HG03064 (cell line): ENCODE measurements around the gene MCF2L2.

Experiments
- ATAC-seq: cut with Tn5 transposase; IDR thresholded peaks from one replicate; pipeline ENCODE4 v1.9.1; 2021; ENCODE audit warnings: low read depth; ENCODE audit not compliant: unreplicated experiment

Gene MCF2L2

GRCh38 chr3:183329543-183329942 is 98.9 kb downstream of the MCF2L2 start:
- no peak for ATAC-seq

- ATAC-seq = no peak
Measured at GRCh38 chr3:183328823-183329222, 99.6 kb downstream of the MCF2L2 start.

DNA sequence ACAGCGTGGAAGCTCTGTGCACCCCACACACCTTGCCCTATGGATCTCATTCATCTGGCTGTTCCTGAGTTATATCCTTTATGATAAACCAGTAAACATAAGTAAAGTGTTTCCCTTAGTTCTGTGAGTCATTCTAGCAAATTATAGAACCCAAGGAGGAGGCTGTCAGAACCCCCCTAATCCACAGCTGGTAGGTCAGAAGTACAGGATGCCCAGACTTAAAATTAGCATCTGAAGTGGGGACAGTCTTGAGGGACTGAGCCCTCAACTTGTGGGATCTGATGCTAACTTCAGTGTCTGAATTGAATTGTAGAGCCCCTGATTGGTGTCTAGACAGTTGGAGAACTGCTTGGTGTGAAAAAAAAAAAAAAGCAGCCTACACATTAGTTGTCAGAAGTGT is 100.3 kb downstream of the MCF2L2 start:
- no peak for ATAC-seq

DNA sequence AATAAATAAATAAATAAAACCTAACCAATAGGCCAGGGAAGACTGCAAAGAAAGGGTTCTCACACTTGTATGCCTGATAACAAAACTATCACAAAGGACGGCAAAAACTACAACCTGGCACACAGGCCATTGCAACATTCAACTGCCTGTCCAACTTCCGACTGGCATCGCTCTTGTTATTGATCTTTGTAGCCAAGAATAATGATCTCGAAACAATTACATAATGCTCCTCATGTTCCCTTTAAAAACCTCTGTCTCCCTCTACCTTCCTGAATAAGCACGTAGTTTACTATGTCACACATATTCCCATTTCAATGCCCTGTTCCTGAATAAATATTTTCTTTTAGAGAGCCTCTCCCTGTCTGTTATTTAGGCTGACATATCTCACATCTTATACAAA is 101.1 kb downstream of the MCF2L2 start:
- ATAC-seq = no peak

DNA sequence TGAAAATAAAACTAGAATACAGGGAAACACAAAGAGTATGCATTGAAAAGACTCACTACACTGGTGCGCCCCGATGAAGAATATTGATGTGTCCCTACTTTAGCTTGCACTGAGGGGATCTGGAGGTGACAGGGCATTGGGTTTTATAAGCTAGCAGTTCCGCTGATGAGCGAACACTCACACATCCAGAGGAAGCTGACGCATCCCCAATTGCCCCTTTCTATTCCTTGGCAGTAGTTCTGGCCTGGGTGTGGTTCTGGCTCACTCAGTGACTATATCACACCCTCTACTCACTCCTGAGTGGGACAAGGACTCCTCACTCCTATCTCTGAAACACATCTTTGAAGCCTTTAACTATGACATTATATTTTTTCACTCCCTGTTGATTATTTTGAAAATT is 104.3 kb downstream of the MCF2L2 start:
- ATAC-seq = no peak

- no peak for ATAC-seq
Measured at GRCh38 chr3:183319371-183319770, 109.0 kb downstream of the MCF2L2 start.

- ATAC-seq = no peak
Measured at GRCh38 chr3:183318877-183319276, 109.5 kb downstream of the MCF2L2 start.

DNA sequence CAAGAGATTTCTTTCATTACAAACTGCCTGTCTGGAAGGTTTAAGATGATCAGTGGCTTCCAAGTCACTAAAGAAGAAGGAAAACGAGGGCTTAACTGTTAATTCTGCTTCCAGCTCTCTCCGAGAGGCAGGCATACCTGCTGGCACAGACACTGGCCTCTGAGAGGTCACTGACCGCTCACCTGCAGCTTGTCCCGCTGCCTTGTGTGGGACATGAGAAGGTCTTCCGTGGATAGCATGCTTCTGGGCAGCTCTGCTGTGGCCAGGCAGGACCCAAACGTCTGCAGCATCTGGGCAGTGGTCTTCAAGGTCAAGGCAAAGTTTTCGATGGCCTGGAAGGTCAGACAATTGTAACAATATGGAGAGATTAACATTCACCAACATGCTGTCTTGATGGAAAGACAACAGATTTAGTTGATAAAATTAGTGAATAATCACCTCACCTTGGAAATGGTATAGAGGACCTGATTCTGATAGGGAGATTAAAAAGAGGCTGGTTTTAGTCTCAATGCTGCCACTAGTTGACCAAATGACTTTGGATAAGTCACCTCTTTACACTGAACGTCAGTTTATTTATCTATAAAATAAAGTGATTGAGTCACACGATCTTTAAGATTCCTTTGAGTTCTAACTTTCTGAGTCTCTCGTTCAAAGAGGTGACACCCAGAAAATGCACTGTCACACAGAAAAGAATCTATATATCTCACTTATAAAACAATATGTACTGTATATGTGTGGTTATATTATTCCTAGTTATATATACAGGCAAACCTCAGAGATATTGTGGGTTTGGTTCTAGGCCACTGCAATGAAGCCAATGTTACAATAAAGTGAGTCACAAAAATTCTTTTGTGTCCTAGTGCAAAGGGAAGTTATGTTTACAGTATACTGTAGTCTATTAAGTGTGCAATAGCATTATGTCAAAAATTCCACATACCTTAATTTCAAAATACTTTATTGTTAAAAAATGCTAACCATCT is 110.2 kb downstream of the MCF2L2 start:
- ATAC-seq = no peak

DNA sequence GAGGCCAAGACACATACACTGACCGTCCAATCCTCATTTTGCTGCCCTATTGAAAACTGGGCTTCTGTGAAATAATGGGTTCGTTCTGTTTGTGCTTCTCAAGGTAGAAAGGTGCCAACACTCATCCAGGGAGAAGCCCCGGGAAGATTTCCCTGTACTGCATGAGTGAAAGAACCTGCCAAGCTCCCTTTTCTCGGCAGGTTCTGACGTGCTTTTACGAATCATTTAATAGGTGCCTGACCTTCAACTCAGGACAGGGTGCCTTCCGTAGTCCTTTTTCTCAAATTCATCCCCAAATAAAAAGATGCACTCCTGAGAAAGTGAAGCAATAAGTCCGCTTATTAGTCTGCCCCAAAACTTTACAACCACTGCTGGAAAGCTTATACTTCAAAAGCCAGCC is 111.1 kb downstream of the MCF2L2 start:
- no peak for ATAC-seq

DNA sequence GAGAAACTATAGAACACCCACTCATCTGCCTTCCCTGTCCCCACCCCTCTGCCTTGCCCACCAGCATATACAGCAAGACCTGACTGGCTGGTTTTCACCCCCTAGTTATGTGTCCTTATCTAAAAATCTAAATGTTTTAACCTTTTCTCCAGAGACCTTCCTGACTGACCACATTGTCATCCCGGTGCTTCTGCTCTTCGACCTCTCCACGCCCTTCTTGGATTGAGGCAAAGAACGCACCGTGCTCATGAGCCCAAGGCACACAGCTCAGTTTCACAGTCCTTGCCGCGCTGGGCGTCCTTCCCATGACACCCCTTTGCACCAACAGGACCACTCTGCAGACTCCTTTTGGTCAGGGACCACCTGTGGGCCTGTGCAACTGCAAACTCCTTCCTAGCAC is 112.7 kb downstream of the MCF2L2 start:
- ATAC-seq = no peak

GRCh38 chr3:183313764-183314163 is 114.7 kb downstream of the MCF2L2 start:
- ATAC-seq = no peak

GRCh38 chr3:183313351-183313750 is 115.1 kb downstream of the MCF2L2 start:
- ATAC-seq = no peak

DNA sequence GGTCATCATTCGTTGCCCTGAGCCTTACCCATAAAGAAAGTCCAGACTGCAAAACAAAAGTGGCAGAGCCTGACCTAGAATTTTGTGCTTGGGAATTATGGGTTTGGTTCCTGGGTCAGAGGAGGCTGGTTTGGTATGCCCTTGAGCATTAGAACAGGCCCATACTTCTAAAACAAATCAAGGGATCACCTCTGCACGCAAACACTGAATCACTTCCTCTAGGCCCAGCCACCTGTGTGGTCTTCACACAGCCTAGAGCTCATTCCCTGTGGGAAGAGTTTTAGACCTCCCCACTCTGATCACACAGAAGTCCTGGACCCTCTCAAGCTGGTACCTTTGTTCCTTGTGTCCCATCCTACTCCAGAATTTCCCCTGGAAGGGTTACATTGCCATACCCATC is 116.0 kb downstream of the MCF2L2 start:
- ATAC-seq = no peak

GRCh38 chr3:183310936-183311335 is 117.5 kb downstream of the MCF2L2 start:
- ATAC-seq = no peak

DNA sequence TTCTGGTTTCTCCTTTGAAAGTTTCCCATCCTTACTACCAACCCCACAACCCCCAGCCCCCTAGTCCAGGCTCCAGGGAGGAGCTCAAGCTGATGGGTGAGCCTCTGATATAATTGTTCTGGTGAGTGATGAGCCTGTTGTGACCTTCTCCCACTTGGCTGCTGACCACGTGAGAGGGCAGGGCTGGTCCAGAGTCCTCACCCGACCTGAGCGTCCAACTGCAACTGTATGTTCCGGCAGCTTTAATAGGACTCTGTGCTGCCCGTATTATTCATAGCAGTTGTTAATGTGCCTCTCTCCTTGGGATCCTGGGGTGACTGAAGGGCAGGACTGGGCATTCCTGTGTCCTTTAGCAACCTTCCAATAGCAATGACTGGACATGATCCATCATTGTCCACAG is 119.1 kb downstream of the MCF2L2 start:
- ATAC-seq = no peak

DNA sequence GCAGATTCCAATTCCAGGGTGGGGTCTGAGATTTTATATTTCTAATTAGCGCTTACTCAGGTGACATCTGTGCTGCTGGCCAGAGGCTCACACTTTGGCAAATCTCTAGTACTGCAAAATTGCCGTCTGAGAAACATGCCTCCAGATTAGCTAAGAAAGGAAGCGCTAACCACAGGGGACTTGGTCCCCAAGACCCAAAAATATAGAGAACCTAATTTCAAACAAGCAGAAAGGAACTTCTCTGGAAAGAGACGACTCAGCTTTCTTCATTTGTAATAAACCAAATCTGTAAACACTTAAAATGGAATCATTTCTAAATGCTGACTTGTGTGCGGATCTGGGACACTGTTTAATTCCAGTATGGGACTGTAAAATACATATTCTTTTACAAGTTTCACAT is 119.7 kb downstream of the MCF2L2 start:
- no peak for ATAC-seq

- no peak for ATAC-seq
Measured at GRCh38 chr3:183307749-183308148, 120.7 kb downstream of the MCF2L2 start.

GRCh38 chr3:183306798-183307671 is 121.4 kb downstream of the MCF2L2 start:
- peak; percentile 65 for ATAC-seq

DNA sequence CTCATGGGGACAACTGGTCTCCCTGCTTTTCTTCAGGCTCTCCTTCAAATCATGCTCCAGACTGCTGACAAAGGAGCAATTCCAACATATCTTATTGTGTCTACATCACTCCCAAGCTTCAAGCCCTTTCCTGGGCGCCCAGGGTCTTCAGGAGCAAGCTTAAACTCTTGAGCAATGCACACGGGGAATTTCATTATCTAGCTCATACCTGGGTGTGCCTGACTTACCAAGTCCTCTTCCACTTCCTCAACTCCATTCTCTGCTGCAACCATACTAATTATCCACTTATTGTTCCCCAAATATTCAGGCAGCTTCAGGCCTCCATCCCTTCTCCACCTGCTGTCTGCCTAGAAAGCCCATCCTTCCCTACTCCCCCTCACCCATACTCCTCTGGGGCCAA is 124.7 kb downstream of the MCF2L2 start:
- ATAC-seq = no peak

DNA sequence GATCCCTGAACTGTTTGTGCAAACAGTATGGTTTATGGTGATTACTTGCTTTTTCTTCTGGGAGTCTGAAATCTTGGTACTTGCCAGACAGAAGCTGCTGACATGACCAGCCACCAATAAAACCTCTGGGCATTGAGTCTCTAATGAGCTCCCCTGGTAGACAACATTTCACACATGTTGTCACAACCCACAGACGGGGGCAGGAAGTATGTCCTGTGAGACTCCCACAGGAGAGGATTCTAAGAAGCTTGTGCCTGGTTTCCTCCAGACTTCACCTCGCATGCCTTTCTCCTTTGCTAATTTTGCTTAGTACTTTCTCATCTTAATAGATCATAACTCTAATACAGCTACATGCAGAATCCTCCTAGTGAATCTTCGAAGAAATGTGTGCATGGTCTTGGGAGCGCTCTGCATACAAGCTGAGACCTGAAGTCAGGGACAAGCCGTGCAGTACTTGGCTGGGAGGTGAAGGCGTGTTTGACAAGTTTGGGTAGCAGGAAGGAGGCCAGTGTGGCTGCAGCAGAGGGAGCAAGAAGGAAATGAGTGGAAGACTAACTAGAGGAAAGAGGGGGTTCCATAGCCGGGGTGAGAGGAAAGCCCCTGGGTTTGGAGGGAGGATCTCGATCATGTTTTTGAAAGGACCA is 126.4 kb downstream of the MCF2L2 start:
- ATAC-seq = no peak

GRCh38 chr3:183300996-183301562 is 127.3 kb downstream of the MCF2L2 start:
- no peak for ATAC-seq
